Measurements from ENCODE around the gene ZC3HAV1.
A peak's percentile ranks its signal among the peaks of the same experiment; 100 is the strongest.

Gene ZC3HAV1

GRCh38 chr7:139018910-139019309 is 90.6 kb downstream of the ZC3HAV1 start:
- Histone ChIP-seq H2AFZ (ENCODE audit: insufficient read depth, low read length, poor library complexity) (no peak overlapping the region), H3K79me1 (ENCODE audit: low read length) (no peaks in the 10 kb centered on the region), H3K4me2 (ENCODE audit: low read length) (no peak overlapping the region), H3K9me3 (ENCODE audit: insufficient read depth, low read depth, low read length) (no peaks in the 10 kb centered on the region), H2AK5ac (ENCODE audit: low read length) (no peak overlapping the region), H3K36me3 (ENCODE audit: control insufficient read depth in 1 of 2, insufficient read depth in 2 of 2, low read length in 2 of 2) (peaks cover 2 to 5% of the 10 kb centered on the region in 2 experiments), H3K27ac (ENCODE audit: low read depth, low read length) (no peak overlapping the region), H4K12ac (ENCODE audit: low read depth, low read length) (no peak overlapping the region), H3K79me2 (ENCODE audit: control insufficient read depth, insufficient read depth, low read length, poor library complexity) (no peaks in the 10 kb centered on the region), H3K23ac (ENCODE audit: low read length) (peak overlapping the region; percentile 77), H3K4me3 (ENCODE audit: low read depth, low read length) (no peak overlapping the region), H3K14ac (ENCODE audit: low read length) (no peak overlapping the region), H3K4me1 (ENCODE audit: control insufficient read depth in 1 of 2, insufficient read depth in 2 of 2, low read length in 2 of 2) (no peaks in the 10 kb centered on the region), H3K9ac (ENCODE audit: low read length) (peak overlapping the region; percentile 41), H3K27me3 (ENCODE audit: insufficient read depth, low read length) (no peaks in the 10 kb centered on the region), H4K8ac (ENCODE audit: low read depth, low read length) (no peak overlapping the region), H2BK12ac (ENCODE audit: low read length) (no peak overlapping the region), H2BK5ac (ENCODE audit: low read depth, low read length, poor library complexity) (no peak overlapping the region), H4K91ac (ENCODE audit: low read depth, low read length) (no peak overlapping the region), H3K18ac (ENCODE audit: low read length) (no peak overlapping the region), H3K4ac (ENCODE audit: low read depth, low read length) (no peak overlapping the region), H2BK120ac (ENCODE audit: insufficient read depth, low read length, poor library complexity) (no peak overlapping the region)
- no CpG with 5 or more reads among the region's 3 CpGs for WGBS (ENCODE audit: extremely low coverage, insufficient coverage, insufficient read length)
- no peak for DNase-seq

DNA sequence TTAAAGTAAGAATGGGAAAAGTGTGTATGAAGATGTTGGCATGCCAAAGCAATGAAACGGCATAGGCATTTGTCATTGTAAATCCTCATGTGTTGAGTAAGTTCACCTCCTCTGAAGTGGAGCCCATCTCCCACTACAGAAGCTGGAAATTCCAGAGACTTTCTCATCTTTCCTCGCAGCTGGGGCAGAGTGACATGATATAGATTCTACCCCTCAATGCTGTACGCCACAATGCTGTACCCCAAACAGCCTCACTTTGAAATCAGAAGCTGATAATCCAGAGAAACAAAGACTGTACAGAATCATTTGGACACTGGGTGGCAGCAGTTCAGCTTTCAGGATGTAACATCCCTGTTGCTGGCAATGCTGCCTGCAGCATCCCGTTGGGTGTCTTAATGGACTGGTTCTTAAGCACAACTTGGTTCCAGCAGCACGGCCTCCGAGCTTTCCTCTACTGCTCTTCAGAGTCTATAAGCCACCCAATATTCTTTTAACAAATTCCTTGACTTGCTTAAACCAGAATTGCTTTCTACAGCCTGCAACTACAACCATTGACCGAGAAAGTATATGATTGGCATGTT is 92.5 kb downstream of the ZC3HAV1 start:
- no peaks in the 10 kb centered on the region for H3K9me3 ChIP-seq (ENCODE audit: insufficient read depth, low read depth, low read length)
- WGBS (ENCODE audit: extremely low coverage, insufficient coverage, insufficient read length) = no CpG with 5 or more reads among the region's 7 CpGs

DNA sequence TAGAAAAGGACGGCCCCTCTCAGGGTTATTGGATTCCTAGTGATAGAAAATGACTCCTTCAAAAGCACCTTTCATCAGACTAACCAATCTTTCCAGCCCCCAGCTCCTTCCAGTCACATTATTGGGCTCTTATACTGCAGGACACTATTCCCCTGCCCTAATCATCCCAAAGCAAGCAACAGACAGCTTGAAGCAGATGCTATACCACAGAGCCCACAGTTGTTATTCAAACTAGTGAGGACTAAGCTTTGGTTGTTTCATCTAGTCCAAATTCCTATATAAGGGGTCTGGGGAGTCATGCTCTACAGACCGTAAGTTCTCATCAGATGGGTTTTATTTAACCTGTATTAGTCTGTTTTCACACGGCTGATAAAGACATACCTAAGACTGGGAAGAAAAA is 98.1 kb downstream of the ZC3HAV1 start:
- Histone ChIP-seq H3K79me1 (ENCODE audit: low read length) (no peaks in the 10 kb centered on the region), H2BK5ac (ENCODE audit: low read depth, low read length, poor library complexity) (no peak overlapping the region), H3K4me1 (ENCODE audit: control insufficient read depth in 1 of 2, insufficient read depth in 2 of 2, low read length in 2 of 2) (no peaks in the 10 kb centered on the region), H3K18ac (ENCODE audit: low read length) (no peak overlapping the region), H3K4ac (ENCODE audit: low read depth, low read length) (no peak overlapping the region), H3K4me3 (ENCODE audit: low read depth, low read length) (no peak overlapping the region), H3K4me2 (ENCODE audit: low read length) (no peak overlapping the region), H2AK5ac (ENCODE audit: low read length) (no peak overlapping the region), H2BK12ac (ENCODE audit: low read length) (no peak overlapping the region), H3K27me3 (ENCODE audit: insufficient read depth, low read length) (no peaks in the 10 kb centered on the region), H3K79me2 (ENCODE audit: control insufficient read depth, insufficient read depth, low read length, poor library complexity) (no peaks in the 10 kb centered on the region), H3K23ac (ENCODE audit: low read length) (no peak overlapping the region), H3K14ac (ENCODE audit: low read length) (no peak overlapping the region), H3K9me3 (ENCODE audit: insufficient read depth, low read depth, low read length) (peaks cover 2% of the 10 kb centered on the region), H3K9ac (ENCODE audit: low read length) (no peak overlapping the region), H2BK120ac (ENCODE audit: insufficient read depth, low read length, poor library complexity) (no peak overlapping the region), H3K36me3 (ENCODE audit: control insufficient read depth in 1 of 2, insufficient read depth in 2 of 2, low read length in 2 of 2) (no peaks in the 10 kb centered on the region), H4K8ac (ENCODE audit: low read depth, low read length) (no peak overlapping the region), H3K27ac (ENCODE audit: low read depth, low read length) (no peak overlapping the region), H4K91ac (ENCODE audit: low read depth, low read length) (no peak overlapping the region), H4K12ac (ENCODE audit: low read depth, low read length) (no peak overlapping the region), H2AFZ (ENCODE audit: insufficient read depth, low read length, poor library complexity) (no peak overlapping the region)
- DNase-seq = no peak
- no CpG with 5 or more reads among the region's 3 CpGs for WGBS (ENCODE audit: extremely low coverage, insufficient coverage, insufficient read length)

More for the DNA sequence above, 92.5 kb downstream of the ZC3HAV1 start:
- Histone ChIP-seq H3K27me3 (ENCODE audit: insufficient read depth, low read length) (no peaks in the 10 kb centered on the region), H2BK5ac (ENCODE audit: low read depth, low read length, poor library complexity) (no peak overlapping the region), H3K14ac (ENCODE audit: low read length) (no peak overlapping the region), H3K4me3 (ENCODE audit: low read depth, low read length) (no peak overlapping the region), H3K4ac (ENCODE audit: low read depth, low read length) (no peak overlapping the region), H3K79me2 (ENCODE audit: control insufficient read depth, insufficient read depth, low read length, poor library complexity) (no peaks in the 10 kb centered on the region), H3K36me3 (ENCODE audit: control insufficient read depth in 1 of 2, insufficient read depth in 2 of 2, low read length in 2 of 2) (no peaks in the 10 kb centered on the region), H3K27ac (ENCODE audit: low read depth, low read length) (no peak overlapping the region), H3K79me1 (ENCODE audit: low read length) (no peaks in the 10 kb centered on the region), H2AK5ac (ENCODE audit: low read length) (no peak overlapping the region), H2BK12ac (ENCODE audit: low read length) (no peak overlapping the region), H3K4me1 (ENCODE audit: control insufficient read depth in 1 of 2, insufficient read depth in 2 of 2, low read length in 2 of 2) (no peaks in the 10 kb centered on the region), H3K18ac (ENCODE audit: low read length) (no peak overlapping the region), H4K12ac (ENCODE audit: low read depth, low read length) (no peak overlapping the region), H2BK120ac (ENCODE audit: insufficient read depth, low read length, poor library complexity) (no peak overlapping the region), H4K8ac (ENCODE audit: low read depth, low read length) (no peak overlapping the region), H3K23ac (ENCODE audit: low read length) (no peak overlapping the region), H2AFZ (ENCODE audit: insufficient read depth, low read length, poor library complexity) (no peak overlapping the region), H4K91ac (ENCODE audit: low read depth, low read length) (no peak overlapping the region), H3K9ac (ENCODE audit: low read length) (no peak overlapping the region), H3K4me2 (ENCODE audit: low read length) (no peak overlapping the region)
- DNase-seq = peak; percentile 29 to 62

DNA sequence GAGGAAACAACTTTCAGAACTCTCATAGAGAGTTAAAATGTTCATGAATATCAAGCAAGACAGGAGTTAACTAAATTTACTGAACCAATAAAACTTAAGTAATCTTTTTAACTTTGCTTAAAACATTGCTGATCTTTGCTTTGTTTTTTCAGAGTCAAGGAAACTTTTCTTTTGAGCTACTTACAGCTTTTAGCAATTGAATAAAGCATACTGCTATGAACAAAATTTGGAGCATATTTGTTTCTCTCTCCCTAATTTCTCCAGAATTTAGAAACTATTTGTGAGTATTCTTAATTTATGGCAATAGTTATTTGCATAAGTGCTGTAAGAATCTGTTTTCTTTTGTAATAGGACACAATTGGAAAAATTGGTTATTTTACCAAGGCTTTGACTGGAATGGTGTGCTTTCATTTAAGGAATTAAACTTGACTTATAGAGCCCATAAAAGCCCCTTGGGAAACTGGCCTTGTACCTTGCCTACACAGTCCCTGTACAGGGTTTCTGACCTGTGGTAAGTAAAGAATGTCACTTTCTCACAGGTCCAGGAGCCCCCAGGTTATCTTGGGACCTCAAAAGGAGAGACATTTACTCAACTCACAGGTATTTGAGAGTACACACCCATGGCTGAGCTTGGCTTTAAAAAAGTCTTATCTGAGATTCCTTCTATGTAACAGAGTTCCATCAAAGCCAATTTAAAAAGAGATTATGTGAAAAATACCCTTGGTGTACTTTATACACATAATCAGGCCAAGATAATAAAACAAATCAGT is 105.0 kb downstream of the ZC3HAV1 start:
- H3K14ac ChIP-seq (ENCODE audit: low read length) = no peak overlapping the region
- H3K23ac ChIP-seq (ENCODE audit: low read length) = no peak overlapping the region
- H4K12ac ChIP-seq (ENCODE audit: low read depth, low read length) = no peak overlapping the region
- H2AFZ ChIP-seq (ENCODE audit: insufficient read depth, low read length, poor library complexity) = no peak overlapping the region
- H2BK5ac ChIP-seq (ENCODE audit: low read depth, low read length, poor library complexity) = no peak overlapping the region
- H3K18ac ChIP-seq (ENCODE audit: low read length) = no peak overlapping the region
- H3K79me1 ChIP-seq (ENCODE audit: low read length) = no peaks in the 10 kb centered on the region
- no peak overlapping the region for H2AK5ac ChIP-seq (ENCODE audit: low read length)
- no peaks in the 10 kb centered on the region for H3K36me3 ChIP-seq (ENCODE audit: control insufficient read depth in 1 of 2, insufficient read depth in 2 of 2, low read length in 2 of 2)
- no peak overlapping the region for H2BK120ac ChIP-seq (ENCODE audit: insufficient read depth, low read length, poor library complexity)
- no peak overlapping the region for H3K4ac ChIP-seq (ENCODE audit: low read depth, low read length)
- no peak overlapping the region for H4K8ac ChIP-seq (ENCODE audit: low read depth, low read length)
- no peaks in the 10 kb centered on the region for H3K79me2 ChIP-seq (ENCODE audit: control insufficient read depth, insufficient read depth, low read length, poor library complexity)
- peaks cover 1% of the 10 kb centered on the region for H3K9me3 ChIP-seq (ENCODE audit: insufficient read depth, low read depth, low read length)
- H3K4me3 ChIP-seq (ENCODE audit: low read depth, low read length) = no peak overlapping the region
- no peak overlapping the region for H2BK12ac ChIP-seq (ENCODE audit: low read length)
- DNase-seq = peak; percentile 4 to 36
- no peak overlapping the region for H4K91ac ChIP-seq (ENCODE audit: low read depth, low read length)
- no peaks in the 10 kb centered on the region for H3K27me3 ChIP-seq (ENCODE audit: insufficient read depth, low read length)
- H3K9ac ChIP-seq (ENCODE audit: low read length) = no peak overlapping the region
- H3K27ac ChIP-seq (ENCODE audit: low read depth, low read length) = no peak overlapping the region
- H3K4me1 ChIP-seq (ENCODE audit: control insufficient read depth in 1 of 2, insufficient read depth in 2 of 2, low read length in 2 of 2) = no peaks in the 10 kb centered on the region
- no peak overlapping the region for H3K4me2 ChIP-seq (ENCODE audit: low read length)

All from trophoblast cell (in vitro differentiated cells and primary cell).